ENCODE measurements around the gene WDR77.

WDR77 gene

GRCh38 chr1:111448918-111449702, at the start of gene WDR77, which contains the start of gene ATP5PB:
WDR77 (minus strand) TSS chr1:111449256; CDS start chr1:111449169, 87 bp downstream.
ATP5PB (plus strand) TSS chr1:111449464; CDS start chr1:111449542, 78 bp downstream.
- peak; percentile 99 for DNase-seq

- DNase-seq: no peak
Measured at GRCh38 chr1:111497592-111497991, 48.5 kb upstream of the WDR77 start.

DNA sequence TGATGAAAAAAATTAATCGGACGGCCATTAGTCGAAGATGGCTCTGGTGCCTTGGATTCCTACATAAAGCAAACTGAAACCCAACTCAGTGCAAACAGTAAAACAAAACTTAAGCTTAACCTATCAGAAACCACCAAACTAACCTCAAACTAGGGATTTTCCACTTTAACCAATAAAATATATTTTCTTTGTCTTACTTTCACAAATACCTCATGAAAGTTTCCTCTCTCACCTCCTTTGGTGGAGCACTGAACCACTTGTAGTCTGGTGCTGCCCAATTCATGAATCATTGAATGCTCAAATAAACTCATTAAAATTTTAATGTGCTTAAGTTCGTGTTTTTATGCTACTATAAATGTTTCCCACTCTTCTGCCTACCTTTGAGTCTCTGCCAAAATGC, 47.3 kb upstream of the WDR77 start:
- no peak for DNase-seq

GRCh38 chr1:111491070-111491469, 42.0 kb upstream of the WDR77 start:
- DNase-seq: no peak

- DNase-seq: no peak
Measured at GRCh38 chr1:111490220-111490619, 41.2 kb upstream of the WDR77 start.

- DNase-seq: no peak
Measured at GRCh38 chr1:111489604-111490003, 40.5 kb upstream of the WDR77 start.

GRCh38 chr1:111488669-111489068, 39.6 kb upstream of the WDR77 start:
- no peak for DNase-seq

DNA sequence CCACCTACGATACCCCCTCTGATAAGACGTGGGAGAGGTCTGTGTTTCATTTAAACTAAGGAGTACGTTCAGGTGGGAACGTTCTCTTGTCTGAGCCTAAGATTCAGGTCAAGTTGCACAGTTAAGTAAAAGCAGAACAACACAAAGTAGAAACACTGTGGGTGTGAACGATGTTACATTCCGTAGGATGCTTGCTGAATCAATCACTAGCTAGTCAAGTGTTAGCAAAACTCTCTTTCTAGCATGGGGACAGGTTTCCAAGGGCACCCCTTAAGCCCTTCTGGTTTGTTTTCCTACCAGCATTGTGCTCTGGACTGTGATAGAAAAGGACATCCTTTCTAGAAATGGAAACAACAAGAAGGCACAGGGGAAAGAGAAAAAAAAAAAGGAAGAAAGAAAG, 38.1 kb upstream of the WDR77 start:
- DNase-seq: no peak

GRCh38 chr1:111486431-111486830, 37.4 kb upstream of the WDR77 start:
- DNase-seq: no peak

DNA sequence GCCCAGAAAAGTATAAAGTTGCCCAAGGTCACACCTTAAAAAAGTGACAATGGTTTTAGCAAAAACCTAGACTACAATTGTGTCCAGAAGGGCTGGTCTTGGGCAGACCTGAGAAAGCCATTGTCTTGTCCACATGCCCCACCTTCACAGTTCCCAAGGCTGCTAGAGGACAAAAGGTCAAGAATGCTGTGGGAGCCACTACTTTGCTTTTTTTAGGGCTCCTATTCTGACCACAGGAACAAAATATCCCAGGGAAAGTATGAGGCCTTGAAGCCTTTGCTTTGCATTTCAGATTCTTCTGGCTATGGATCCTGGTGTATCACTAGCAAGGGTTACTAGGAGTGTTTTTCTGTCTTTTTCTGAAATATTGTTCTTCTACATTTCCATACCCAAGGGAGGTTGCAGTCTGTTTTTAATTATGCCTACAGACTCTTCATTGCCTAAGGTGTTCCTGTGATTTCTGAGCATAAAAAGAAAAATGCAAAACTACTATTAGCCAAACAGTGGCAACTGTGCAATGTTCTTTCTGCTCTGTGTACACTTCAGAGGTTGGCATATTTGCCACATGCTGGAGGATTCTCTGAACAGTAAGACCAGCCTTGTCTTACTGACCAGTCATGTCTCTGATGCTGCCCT, 35.5 kb upstream of the WDR77 start:
- DNase-seq: no peak

GRCh38 chr1:111483876-111484275, 34.8 kb upstream of the WDR77 start:
- DNase-seq: no peak

DNA sequence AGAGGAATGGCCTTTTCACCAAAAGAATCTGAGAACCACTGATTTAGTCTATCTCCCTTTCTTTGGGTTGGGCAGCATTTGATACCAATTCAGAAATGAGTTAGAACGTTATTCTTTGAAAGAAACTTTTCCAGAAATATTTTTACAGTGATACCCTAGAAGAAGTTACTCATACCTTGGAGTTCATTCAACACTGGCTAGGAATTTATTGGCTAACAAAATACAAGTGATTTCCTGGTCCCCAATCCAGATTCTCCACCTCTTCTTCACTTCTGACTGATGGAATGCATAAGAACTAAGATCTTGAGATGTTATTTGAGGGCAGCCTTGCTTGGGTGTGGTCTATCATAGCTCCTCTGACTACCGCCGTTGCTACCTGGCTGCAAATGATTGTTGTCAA, 34.1 kb upstream of the WDR77 start:
- no peak for DNase-seq

GRCh38 chr1:111481387-111482221, 32.5 kb upstream of the WDR77 start:
- DNase-seq: peak; percentile 49

DNA sequence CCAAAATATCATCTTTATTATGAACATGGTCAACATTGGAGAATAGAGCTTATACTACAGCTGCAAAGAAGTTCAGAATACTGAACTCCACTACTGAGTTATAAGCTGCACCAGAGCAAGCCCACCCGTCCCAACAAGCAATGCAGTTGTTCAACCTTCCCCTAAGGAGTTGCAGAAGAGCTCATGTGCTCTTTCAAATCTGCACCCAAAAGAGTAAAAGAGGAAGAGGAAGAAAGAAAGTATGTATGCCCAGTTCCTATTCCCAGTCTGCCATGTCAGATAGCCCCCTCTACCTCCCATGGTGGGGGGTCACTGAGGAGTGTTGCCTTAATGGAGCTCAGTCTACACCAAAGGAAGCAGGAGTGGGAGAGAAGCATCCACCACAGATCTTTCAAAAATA, 31.6 kb upstream of the WDR77 start:
- no peak for DNase-seq

GRCh38 chr1:111476761-111477309, 27.8 kb upstream of the WDR77 start:
- no peak for DNase-seq

- DNase-seq: no peak
Measured at GRCh38 chr1:111476214-111476613, 27.2 kb upstream of the WDR77 start.

- DNase-seq: no peak
Measured at GRCh38 chr1:111475701-111476100, 26.6 kb upstream of the WDR77 start.

- DNase-seq: no peak
Measured at GRCh38 chr1:111474521-111474920, 25.5 kb upstream of the WDR77 start.

GRCh38 chr1:111474106-111474505, 25.1 kb upstream of the WDR77 start:
- DNase-seq: no peak

GRCh38 chr1:111471538-111471937, 22.5 kb upstream of the WDR77 start:
- DNase-seq: no peak

DNA sequence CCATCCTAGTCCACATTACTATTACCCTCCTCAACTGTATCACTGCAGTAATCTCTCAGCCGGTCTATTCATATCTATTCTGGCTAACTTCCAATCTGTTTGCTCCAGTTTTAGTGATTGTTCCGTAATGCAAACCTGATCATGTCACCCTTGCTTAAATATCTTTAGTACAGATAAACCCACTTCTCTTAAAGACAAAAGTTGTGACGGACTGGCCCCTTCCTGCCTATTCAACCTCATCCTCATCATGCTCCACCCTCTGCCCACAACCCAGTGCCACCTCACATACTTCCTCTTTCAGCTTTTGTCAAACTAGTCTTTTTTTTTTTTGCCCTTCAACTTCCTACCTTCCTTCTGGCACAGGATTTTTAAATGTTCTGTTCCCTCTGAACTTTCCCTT, 22.0 kb upstream of the WDR77 start:
- DNase-seq: no peak

DNA sequence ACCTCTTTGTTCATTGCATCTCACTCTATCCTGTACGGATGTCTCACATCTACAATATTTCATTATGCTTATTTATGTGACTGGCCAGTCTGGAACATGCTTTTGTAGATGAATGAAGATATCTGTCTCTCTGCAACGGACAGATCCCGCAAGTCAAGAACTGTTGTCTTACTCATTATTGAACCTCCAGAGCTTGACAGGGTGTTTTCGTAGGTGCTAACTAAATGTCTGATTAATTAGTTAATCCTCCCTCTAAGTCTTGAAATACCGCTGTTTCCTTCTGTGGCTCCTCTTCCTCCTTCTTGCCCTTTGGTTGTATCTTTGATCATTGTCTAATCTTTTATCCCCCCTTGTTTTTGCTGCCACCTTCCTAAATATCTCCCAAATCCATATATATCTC, 21.5 kb upstream of the WDR77 start:
- DNase-seq: no peak

DNA sequence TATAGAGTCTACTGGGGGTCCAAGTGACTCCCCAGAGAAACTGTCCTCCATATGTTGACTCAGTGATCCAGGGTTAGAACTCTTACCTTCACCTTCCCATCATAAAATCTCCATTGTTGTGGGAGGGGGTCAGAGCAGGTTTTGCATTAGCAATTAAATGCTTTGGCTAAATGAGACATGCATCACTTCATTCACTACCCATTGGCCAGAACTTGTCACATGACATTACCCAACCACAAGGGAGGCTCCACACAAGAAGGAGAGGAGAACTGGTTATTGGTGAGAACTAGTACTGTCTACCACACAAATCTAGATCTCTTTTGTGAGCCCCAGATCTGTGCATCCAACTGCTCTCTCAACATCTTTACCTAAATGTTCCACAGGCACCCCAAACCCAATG, 20.5 kb upstream of the WDR77 start:
- DNase-seq: no peak

Data from NCI-H146 (cell line).